HepG2 (cell line): ENCODE data around the gene NFIL3. TPM values are rescaled to one million over a fixed set of nuclear protein-coding genes. Genes with fewer than 3 reads are reported as not detected.
A peak's percentile ranks its signal among the peaks of the same experiment; 100 is the strongest.

ENCODE experiments used
- AKAP8 ChIP-seq: sonication (generic); formaldehyde crosslinking; IDR thresholded peaks from 2 replicates; pipeline ENCODE4 v1.5.1; 2020; ENCODE audit warnings: mild to moderate bottlenecking, missing genetic modification reagents
- ARID5B ChIP-seq: IDR thresholded peaks from 2 replicates; pipeline ENCODE4 v1.4.0; 2020; ENCODE audit warnings: mild to moderate bottlenecking, missing genetic modification reagents
- CAMTA2 ChIP-seq: sonication (generic); formaldehyde crosslinking; IDR thresholded peaks from 2 replicates; pipeline ENCODE4 v1.4.0; 2020; ENCODE audit warnings: mild to moderate bottlenecking, missing genetic modification reagents, borderline replicate concordance
- DZIP1 ChIP-seq: sonication (generic); formaldehyde crosslinking; IDR thresholded peaks from 2 replicates; pipeline ENCODE4 v1.5.0; 2020; ENCODE audit warnings: mild to moderate bottlenecking, missing genetic modification reagents
- HDAC2 ChIP-seq: sonication (generic); formaldehyde crosslinking; IDR thresholded peaks from 2 replicates; pipeline ENCODE4 v1.4.0; 2020; ENCODE audit warnings: missing genetic modification reagents
- IKZF4 ChIP-seq: sonication (generic); formaldehyde crosslinking; IDR thresholded peaks from 2 replicates; pipeline ENCODE4 v1.5.1; 2020; ENCODE audit warnings: borderline replicate concordance, mild to moderate bottlenecking, low read depth, missing genetic modification reagents; ENCODE audit errors: not compliant biosample characterization
- JUND ChIP-seq: sonication (generic); formaldehyde crosslinking; IDR thresholded peaks from 2 replicates; pipeline ENCODE4 v1.8.0; 2022; ENCODE audit warnings: mild to moderate bottlenecking, missing genetic modification reagents
- MBD4 ChIP-seq: IDR thresholded peaks from 2 replicates; pipeline ENCODE4 v1.6.1; 2012; ENCODE audit warnings: low read length, inconsistent platforms, borderline replicate concordance
- SOX13 ChIP-seq, 3 experiments: fragments of 450-650 bp in 1 of 3; sonication (generic) in 1 of 3; formaldehyde crosslinking in 1 of 3; IDR thresholded peaks in 2 of 3; conservative IDR thresholded peaks in 1 of 3; 2 replicates each; pipeline versions ENCODE4 v1.5.0 to v1.6.1; 2016 to 2020; ENCODE audit warnings: antibody characterized with exemption in 1 of 3, mild to moderate bottlenecking in 1 of 3, missing compliant biosample characterization in 1 of 3, missing genetic modification reagents in 1 of 3, moderate library complexity in 1 of 3
- SP2 ChIP-seq: sonication (generic); formaldehyde crosslinking; IDR thresholded peaks from 2 replicates; pipeline ENCODE4 v1.5.1; 2020; ENCODE audit warnings: mild to moderate bottlenecking, missing genetic modification reagents
- SYNCRIP ChIP-seq: fragments of 200-400 bp; formaldehyde crosslinking; IDR thresholded peaks from 2 replicates; pipeline ENCODE4 v1.6.1; 2018; ENCODE audit warnings: mild to moderate bottlenecking, low read depth, low read length; ENCODE audit not compliant: insufficient read depth
- ZBTB4 ChIP-seq: sonication (generic); formaldehyde crosslinking; IDR thresholded peaks from 2 replicates; pipeline ENCODE4 v1.4.0; 2020; ENCODE audit warnings: missing genetic modification reagents, mild to moderate bottlenecking, borderline replicate concordance
- ZKSCAN5 ChIP-seq: sonication (generic); formaldehyde crosslinking; IDR thresholded peaks from 2 replicates; pipeline ENCODE4 v1.5.1; 2020; ENCODE audit warnings: mild to moderate bottlenecking, missing genetic modification reagents
- ZNF335 ChIP-seq: sonication (generic); formaldehyde crosslinking; IDR thresholded peaks from 2 replicates; pipeline ENCODE4 v1.4.0; 2020; ENCODE audit warnings: missing genetic modification reagents
- ZNF33B ChIP-seq: sonication (generic); formaldehyde crosslinking; IDR thresholded peaks from 2 replicates; pipeline ENCODE4 v1.5.1; 2020; ENCODE audit warnings: mild to moderate bottlenecking, missing genetic modification reagents
- ZNF557 ChIP-seq: sonication (generic); formaldehyde crosslinking; IDR thresholded peaks from 2 replicates; pipeline ENCODE4 v1.4.0; 2020; ENCODE audit warnings: missing genetic modification reagents
- ZNF563 ChIP-seq: sonication (generic); formaldehyde crosslinking; IDR thresholded peaks from 2 replicates; pipeline ENCODE4 v1.8.0; 2022; ENCODE audit warnings: mild to moderate bottlenecking, moderate library complexity, missing genetic modification reagents
- ZNF768 ChIP-seq: sonication (generic); formaldehyde crosslinking; IDR thresholded peaks from 2 replicates; pipeline ENCODE4 v1.4.0; 2020; ENCODE audit warnings: missing genetic modification reagents
- ZSCAN30 ChIP-seq: sonication (generic); formaldehyde crosslinking; IDR thresholded peaks from 2 replicates; pipeline ENCODE4 v1.5.0; 2020; ENCODE audit warnings: mild to moderate bottlenecking, missing genetic modification reagents
- polyA plus RNA-seq, 8 experiments: library from polyadenylated mRNA; depleted of rRNA in 3 of 8; stranded (reverse) in 7 of 8; unstranded in 1 of 8; fragments of >200 nt; fragmentation: Illumina TruSeq in 4 of 8; extraction: Trizol in 4 of 8; gene quantifications; 2 replicates each; pipeline versions ENCODE4 v1.2.1 to v1.2.3, GENCODE V29; 2011 to 2016; ENCODE audit warnings: low read depth in 4 of 8, missing spikeins in 1 of 8, mixed read lengths in 1 of 8; ENCODE audit not compliant: insufficient read depth in 1 of 8
- total RNA-seq, 5 experiments: library from RNA; depleted of rRNA; stranded (reverse); fragments of >200 nt; fragmentation: Illumina TruSeq; extraction: Trizol; gene quantifications; 2 replicates each; pipeline ENCODE4 v1.2.3, GENCODE V29; 2016; ENCODE audit warnings: low read depth in 1 of 5

NFIL3 gene
- total and polyA plus RNA-seq, 2 of the 13 experiments (the other 11 are each of a cell fraction or from before 2014, with no cell fraction given), result 46.6 to 54.2 TPM

GRCh38 chr9:91424403-91425176, 958 bp upstream of the NFIL3 start (continued):
- TF ChIP-seq ZNF557, result no peak
- no peak for TF ChIP-seq AKAP8 (CRISPR knock-in tag)
- no peak for TF ChIP-seq JUND (CRISPR knock-in tag)
- peak; percentile 35; the same call in 1 of the 2 replicates for TF ChIP-seq SP2 (CRISPR knock-in tag)
- TF ChIP-seq ZNF563 (CRISPR knock-in tag), result peak; percentile 79
- TF ChIP-seq MBD4, result no peak
- TF ChIP-seq ZNF335 (CRISPR knock-in tag), result no peak
- peak; percentile 40; the same call in 1 of the 2 replicates for TF ChIP-seq ARID5B
- no peak for TF ChIP-seq IKZF4 (CRISPR knock-in tag)
- TF ChIP-seq SOX13 (IDR thresholded peaks at IDR 0.05), result no peak
- TF ChIP-seq SOX13 (CRISPR knock-in tag; conservative IDR thresholded peaks at IDR 0.05 in 1 of 2, IDR thresholded peaks at IDR 0.05 in 1 of 2), result peak in 1 of 2 experiments; percentile 56; a peak in 2 of 4 replicates
- TF ChIP-seq HDAC2, result peak; percentile 13; the same call in 1 of the 2 replicates
- no peak for TF ChIP-seq CAMTA2 (CRISPR knock-in tag)
- TF ChIP-seq SYNCRIP, result no peak
- no peak for TF ChIP-seq DZIP1
- TF ChIP-seq ZNF33B, result no peak
- TF ChIP-seq ZSCAN30 (CRISPR knock-in tag), result no peak
- TF ChIP-seq ZBTB4 (CRISPR knock-in tag), result no peak
- peak; percentile 52; the same call in 1 of the 2 replicates for TF ChIP-seq ZNF768 (CRISPR knock-in tag)
- no peak for TF ChIP-seq ZKSCAN5 (CRISPR knock-in tag)
